Mesendoderm (in vitro differentiated cells): ENCODE results near the gene JAKMIP1.

Source experiments
- DNase-seq: peaks from one replicate; pipeline ENCODE4 v3.0.0; 2013
- H2AK5ac ChIP-seq: 2 replicates; pipeline ENCODE4 v1.6.1; 2013; ENCODE audit warnings: low read length, inconsistent platforms
- H2BK120ac ChIP-seq: 2 replicates; pipeline ENCODE4 v1.6.1; 2013; ENCODE audit warnings: low read depth, mild to moderate bottlenecking, low read length, moderate library complexity, mixed read lengths
- H2BK15ac ChIP-seq: replicated peaks from 2 replicates; pipeline ENCODE4 v1.6.1; 2013; ENCODE audit warnings: low read depth, mild to moderate bottlenecking, moderate library complexity
- H2BK5ac ChIP-seq: 2 replicates; pipeline ENCODE4 v1.6.1; 2013; ENCODE audit warnings: low read length, inconsistent platforms
- H3K18ac ChIP-seq: 2 replicates; pipeline ENCODE4 v1.6.1; 2013; ENCODE audit warnings: mild to moderate bottlenecking, low read length, mixed read lengths
- H3K23ac ChIP-seq: one replicate; pipeline ENCODE4 v1.6.1; 2013; ENCODE audit warnings: low read length
- H3K27ac ChIP-seq: 2 replicates; pipeline ENCODE4 v1.5.1; 2013; ENCODE audit warnings: low read depth, mild to moderate bottlenecking, inconsistent platforms, low read length, moderate library complexity
- H3K27me3 ChIP-seq: 2 replicates; pipeline ENCODE4 v1.6.1; 2013; ENCODE audit warnings: low read length, control low read depth, mild to moderate bottlenecking, inconsistent platforms; ENCODE audit not compliant: insufficient read depth, poor library complexity
- H3K36me3 ChIP-seq: 2 replicates; pipeline ENCODE4 v1.6.1; 2013; ENCODE audit warnings: low read length, inconsistent platforms; ENCODE audit not compliant: control insufficient read depth, insufficient read depth
- H3K4ac ChIP-seq: one replicate; pipeline ENCODE4 v1.6.1; 2013; ENCODE audit warnings: low read depth, mild to moderate bottlenecking, low read length, moderate library complexity
- H3K4me1 ChIP-seq: 2 replicates; pipeline ENCODE4 v1.6.1; 2013; ENCODE audit warnings: low read depth, low read length, inconsistent platforms; ENCODE audit not compliant: control insufficient read depth
- H3K4me2 ChIP-seq: 2 replicates; pipeline ENCODE4 v1.6.1; 2013; ENCODE audit warnings: low read length
- H3K4me3 ChIP-seq: 2 replicates; pipeline ENCODE4 v1.5.1; 2013; ENCODE audit warnings: mild to moderate bottlenecking, low read length
- H3K56ac ChIP-seq: one replicate; pipeline ENCODE4 v1.6.1; 2013; ENCODE audit warnings: low read length
- H3K79me1 ChIP-seq: 2 replicates; pipeline ENCODE4 v1.6.1; 2013; ENCODE audit warnings: low read length, inconsistent platforms
- H3K79me2 ChIP-seq: 2 replicates; pipeline ENCODE4 v1.6.1; 2013; ENCODE audit warnings: mild to moderate bottlenecking, low read length; ENCODE audit not compliant: control insufficient read depth, insufficient read depth
- H3K9ac ChIP-seq: 2 replicates; pipeline ENCODE4 v1.6.1; 2013; ENCODE audit warnings: low read length, inconsistent platforms
- H4K5ac ChIP-seq: one replicate; pipeline ENCODE4 v1.6.1; 2013; ENCODE audit warnings: low read length
- H4K8ac ChIP-seq: one replicate; pipeline ENCODE4 v1.6.1; 2013; ENCODE audit warnings: low read depth, mild to moderate bottlenecking, control low read depth, low read length, moderate library complexity
- WGBS: extraction: QIAGEN DNeasy Blood & Tissue Kit; methylation state at CpG from one replicate; pipeline ENCODE4 v1.1.7; 2013; ENCODE audit warnings: low lambda C conversion rate, missing lambda C conversion rate; ENCODE audit not compliant: insufficient coverage; ENCODE audit errors: extremely low coverage; 5-methylcytosine and 5-hydroxymethylcytosine counted together

JAKMIP1 gene

GRCh38 chr4:6172093-6172926 is 28.0 kb downstream of the JAKMIP1 start:
- peak overlapping the region; percentile 53 for H2BK5ac ChIP-seq
- H2BK15ac ChIP-seq: no peak overlapping the region
- no peaks in the 10 kb centered on the region for H3K79me2 ChIP-seq
- no peak overlapping the region for H3K4me2 ChIP-seq
- no peak overlapping the region for H4K5ac ChIP-seq
- H3K23ac ChIP-seq: no peak overlapping the region
- H3K27me3 ChIP-seq: no peaks in the 10 kb centered on the region
- no peaks in the 10 kb centered on the region for H3K36me3 ChIP-seq
- no peak for DNase-seq
- H3K4me3 ChIP-seq: no peak overlapping the region
- peak overlapping the region; percentile 4 for H3K18ac ChIP-seq
- no peaks in the 10 kb centered on the region for H3K4me1 ChIP-seq
- no peak overlapping the region for H2BK120ac ChIP-seq
- H3K27ac ChIP-seq: no peak overlapping the region
- H3K4ac ChIP-seq: peak overlapping the region; percentile 41
- H4K8ac ChIP-seq: no peak overlapping the region
- H3K56ac ChIP-seq: peak overlapping the region; percentile 75
- no peak overlapping the region for H3K9ac ChIP-seq
- no CpG with 5 or more reads among the region's 9 CpGs for WGBS
- no peak overlapping the region for H2AK5ac ChIP-seq
- peaks cover 7% of the 10 kb centered on the region for H3K79me1 ChIP-seq

GRCh38 chr4:6169239-6169638 is 31.1 kb downstream of the JAKMIP1 start:
- Histone ChIP-seq H3K9ac (no peak overlapping the region), H4K8ac (no peak overlapping the region), H3K4me1 (no peaks in the 10 kb centered on the region), H3K27ac (no peak overlapping the region), H3K79me2 (no peaks in the 10 kb centered on the region), H2BK120ac (no peak overlapping the region), H3K4me2 (no peak overlapping the region), H3K23ac (no peak overlapping the region), H2BK15ac (no peak overlapping the region), H3K18ac (no peak overlapping the region), H2AK5ac (no peak overlapping the region), H3K79me1 (peaks cover 7% of the 10 kb centered on the region), H3K4ac (no peak overlapping the region), H4K5ac (no peak overlapping the region), H3K36me3 (no peaks in the 10 kb centered on the region), H3K27me3 (no peaks in the 10 kb centered on the region), H3K4me3 (no peak overlapping the region), H2BK5ac (no peak overlapping the region), H3K56ac (no peak overlapping the region)
- DNase-seq: peak; percentile 42
- no CpG with 5 or more reads among the region's 4 CpGs for WGBS

DNA sequence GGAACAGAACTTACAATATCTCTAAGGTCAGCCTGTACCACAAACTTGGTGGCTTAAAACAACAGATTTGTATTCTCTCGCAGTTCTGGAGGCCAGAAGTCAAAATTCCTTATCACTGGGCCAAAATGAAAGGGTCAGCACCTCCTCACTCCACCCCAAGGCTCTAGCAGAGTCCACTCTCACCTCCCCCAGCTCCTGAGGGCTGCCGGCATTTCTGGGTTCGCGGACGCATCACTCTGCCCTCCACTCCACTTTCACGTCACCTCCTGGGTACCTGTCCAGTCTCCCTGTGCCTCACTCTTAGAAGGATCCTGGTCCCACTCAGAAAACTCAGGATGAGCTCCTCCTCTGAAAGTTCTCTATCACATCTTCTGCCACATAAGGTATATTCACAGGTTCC is 34.6 kb downstream of the JAKMIP1 start:
- H3K27me3 ChIP-seq: no peaks in the 10 kb centered on the region
- WGBS: no CpG with 5 or more reads among the region's 6 CpGs
- no peak for DNase-seq

GRCh38 chr4:6162885-6163284 is 37.5 kb downstream of the JAKMIP1 start:
- Histone ChIP-seq H2BK15ac (no peak overlapping the region), H3K79me1 (no peaks in the 10 kb centered on the region), H3K9ac (no peak overlapping the region), H3K4ac (no peak overlapping the region), H3K27me3 (no peaks in the 10 kb centered on the region), H3K79me2 (no peaks in the 10 kb centered on the region), H3K56ac (no peak overlapping the region), H3K4me2 (no peak overlapping the region), H4K8ac (no peak overlapping the region), H3K4me1 (no peaks in the 10 kb centered on the region), H3K18ac (no peak overlapping the region), H2BK5ac (no peak overlapping the region), H3K27ac (no peak overlapping the region), H3K4me3 (no peak overlapping the region), H3K36me3 (no peaks in the 10 kb centered on the region), H2BK120ac (no peak overlapping the region), H2AK5ac (no peak overlapping the region), H4K5ac (no peak overlapping the region), H3K23ac (no peak overlapping the region)
- no peak for DNase-seq
- no CpG with 5 or more reads among the region's 6 CpGs for WGBS

More for the DNA sequence above, 34.6 kb downstream of the JAKMIP1 start:
- H3K79me1 ChIP-seq: peaks cover 3% of the 10 kb centered on the region
- H3K4me2 ChIP-seq: no peak overlapping the region
- no peak overlapping the region for H4K8ac ChIP-seq
- H3K18ac ChIP-seq: no peak overlapping the region
- H2BK15ac ChIP-seq: no peak overlapping the region
- no peak overlapping the region for H3K9ac ChIP-seq
- no peak overlapping the region for H3K27ac ChIP-seq
- H2BK120ac ChIP-seq: no peak overlapping the region
- H3K23ac ChIP-seq: no peak overlapping the region
- H3K4me1 ChIP-seq: no peaks in the 10 kb centered on the region
- H2AK5ac ChIP-seq: no peak overlapping the region
- no peak overlapping the region for H2BK5ac ChIP-seq
- no peak overlapping the region for H3K56ac ChIP-seq
- H4K5ac ChIP-seq: no peak overlapping the region
- H3K4ac ChIP-seq: no peak overlapping the region
- no peaks in the 10 kb centered on the region for H3K36me3 ChIP-seq
- no peak overlapping the region for H3K4me3 ChIP-seq
- H3K79me2 ChIP-seq: no peaks in the 10 kb centered on the region

- Histone ChIP-seq H3K27me3 (no peaks in the 10 kb centered on the region), H3K18ac (no peak overlapping the region), H3K4me3 (no peak overlapping the region), H2BK15ac (no peak overlapping the region), H2AK5ac (no peak overlapping the region), H4K8ac (no peak overlapping the region), H3K4ac (no peak overlapping the region), H4K5ac (no peak overlapping the region), H2BK120ac (no peak overlapping the region), H3K9ac (no peak overlapping the region), H3K23ac (no peak overlapping the region), H3K4me2 (no peak overlapping the region), H3K79me1 (no peaks in the 10 kb centered on the region), H2BK5ac (no peak overlapping the region), H3K27ac (no peak overlapping the region), H3K4me1 (no peaks in the 10 kb centered on the region), H3K79me2 (no peaks in the 10 kb centered on the region), H3K56ac (no peak overlapping the region), H3K36me3 (no peaks in the 10 kb centered on the region)
- no peak for DNase-seq
- WGBS: no CpG with 5 or more reads among the region's 10 CpGs
These were observed 38.4 kb downstream of the JAKMIP1 start for GRCh38 chr4:6161921-6162464.
